ENCODE measurements around the gene CUBN.

The CUBN gene

GRCh38 chr10:16944402-16944801 is 185.2 kb downstream of the CUBN start:
- Histone ChIP-seq H3K4me1 (peaks cover 9% of the 10 kb centered on the region), H2AFZ (no peak overlapping the region), H3K27me3 (ENCODE audit: control insufficient read depth, insufficient read depth, low read length) (no peaks in the 10 kb centered on the region), H3K79me2 (no peaks in the 10 kb centered on the region), H3K27ac (peak overlapping the region; percentile 20), H3K9me3 (ENCODE audit: control insufficient read depth, low read length) (no peaks in the 10 kb centered on the region), H3K9ac (no peak overlapping the region), H3K36me3 (ENCODE audit: control insufficient read depth, insufficient read depth, low read length) (no peaks in the 10 kb centered on the region), H3K4me3 (ENCODE audit: low read depth, low read length) (no peak overlapping the region), H3K4me2 (ENCODE audit: low read length) (no peak overlapping the region)
- no peak for TF ChIP-seq CTCF (IDR thresholded peaks at IDR 0.05)

- H3K27me3 ChIP-seq (ENCODE audit: control insufficient read depth, insufficient read depth, low read length) = no peaks in the 10 kb centered on the region
- no peak overlapping the region for H3K4me2 ChIP-seq (ENCODE audit: low read length)
- peak overlapping the region; percentile 43 for H2AFZ ChIP-seq
- H3K9ac ChIP-seq = no peak overlapping the region
- no peaks in the 10 kb centered on the region for H3K36me3 ChIP-seq (ENCODE audit: control insufficient read depth, insufficient read depth, low read length)
- H3K27ac ChIP-seq = peak overlapping the region; percentile 20
- peaks cover 9% of the 10 kb centered on the region for H3K4me1 ChIP-seq
- no peak overlapping the region for H3K4me3 ChIP-seq (ENCODE audit: low read depth, low read length)
- TF ChIP-seq CTCF (IDR thresholded peaks at IDR 0.05) = no peak
- no peaks in the 10 kb centered on the region for H3K79me2 ChIP-seq
- H3K9me3 ChIP-seq (ENCODE audit: control insufficient read depth, low read length) = no peaks in the 10 kb centered on the region
Measured at GRCh38 chr10:16943295-16944285, 186.0 kb downstream of the CUBN start.

GRCh38 chr10:16942381-16943078 is 187.1 kb downstream of the CUBN start:
- H3K79me2 ChIP-seq = no peaks in the 10 kb centered on the region
- no peaks in the 10 kb centered on the region for H3K27me3 ChIP-seq (ENCODE audit: control insufficient read depth, insufficient read depth, low read length)
- TF ChIP-seq CTCF (IDR thresholded peaks at IDR 0.05) = no peak
- H3K4me2 ChIP-seq (ENCODE audit: low read length) = no peak overlapping the region
- H3K9ac ChIP-seq = no peak overlapping the region
- no peaks in the 10 kb centered on the region for H3K9me3 ChIP-seq (ENCODE audit: control insufficient read depth, low read length)
- H3K4me1 ChIP-seq = peaks cover 9% of the 10 kb centered on the region
- no peaks in the 10 kb centered on the region for H3K36me3 ChIP-seq (ENCODE audit: control insufficient read depth, insufficient read depth, low read length)
- peak overlapping the region; percentile 8 for H2AFZ ChIP-seq
- no peak overlapping the region for H3K4me3 ChIP-seq (ENCODE audit: low read depth, low read length)
- H3K27ac ChIP-seq = peak overlapping the region; percentile 20

GRCh38 chr10:16941870-16942269 is 187.7 kb downstream of the CUBN start:
- TF ChIP-seq CTCF (IDR thresholded peaks at IDR 0.05) = no peak
- no peak overlapping the region for H3K9ac ChIP-seq

More at GRCh38 chr10:16941870-16942269, 187.7 kb downstream of the CUBN start:
- Histone ChIP-seq H3K9me3 (ENCODE audit: control insufficient read depth, low read length) (no peaks in the 10 kb centered on the region), H2AFZ (no peak overlapping the region), H3K27ac (no peak overlapping the region), H3K4me2 (ENCODE audit: low read length) (no peak overlapping the region), H3K27me3 (ENCODE audit: control insufficient read depth, insufficient read depth, low read length) (no peaks in the 10 kb centered on the region), H3K4me3 (ENCODE audit: low read depth, low read length) (no peak overlapping the region), H3K79me2 (no peaks in the 10 kb centered on the region), H3K36me3 (ENCODE audit: control insufficient read depth, insufficient read depth, low read length) (no peaks in the 10 kb centered on the region), H3K4me1 (peaks cover 9% of the 10 kb centered on the region)

Data from parathyroid adenoma (tissue), 2 donors.